Neuronal stem cell (in vitro differentiated cells): ENCODE measurements around the gene SH3BGR.

ENCODE experiments used
- DNase-seq: peaks from one replicate; pipeline ENCODE4 v3.0.0-alpha.2; 2013; ENCODE audit warnings: low spot score
- H2AFZ ChIP-seq: one replicate; pipeline ENCODE4 v1.6.1; 2013; ENCODE audit warnings: mild to moderate bottlenecking, low read length, inconsistent platforms
- H2AK5ac ChIP-seq: 2 replicates; pipeline ENCODE4 v1.6.1; 2013; ENCODE audit warnings: low read depth, mild to moderate bottlenecking, inconsistent platforms, low read length, moderate library complexity, mixed read lengths
- H2BK120ac ChIP-seq: 2 replicates; pipeline ENCODE4 v1.6.1; 2013; ENCODE audit warnings: low read depth, mild to moderate bottlenecking, inconsistent platforms, low read length, moderate library complexity, mixed read lengths
- H2BK12ac ChIP-seq: one replicate; pipeline ENCODE4 v1.6.1; 2013; ENCODE audit warnings: low read length, inconsistent platforms
- H2BK15ac ChIP-seq: 2 replicates; pipeline ENCODE4 v1.6.1; 2013; ENCODE audit warnings: mild to moderate bottlenecking, low read length, inconsistent platforms, mixed read lengths
- H2BK5ac ChIP-seq: one replicate; pipeline ENCODE4 v1.6.1; 2013; ENCODE audit warnings: inconsistent platforms, mild to moderate bottlenecking, low read length, moderate library complexity
- H3K14ac ChIP-seq: one replicate; pipeline ENCODE4 v1.6.1; 2013; ENCODE audit warnings: low read length, inconsistent platforms
- H3K18ac ChIP-seq: 2 replicates; pipeline ENCODE4 v1.6.1; 2013; ENCODE audit warnings: low read length, inconsistent platforms
- H3K23ac ChIP-seq: 2 replicates; pipeline ENCODE4 v1.6.1; 2013; ENCODE audit warnings: low read depth, mild to moderate bottlenecking, mixed read lengths, low read length, inconsistent platforms; ENCODE audit not compliant: poor library complexity
- H3K27ac ChIP-seq: replicated peaks from 3 replicates; pipeline ENCODE4 v1.5.1; 2013; ENCODE audit warnings: low read length, inconsistent platforms
- H3K27me3 ChIP-seq, 3 experiments: 2 replicates each; pipeline ENCODE4 v1.6.1; 2013; ENCODE audit warnings: low read length in 3 of 3, mild to moderate bottlenecking in 2 of 3, inconsistent platforms in 1 of 3, low read depth in 1 of 3, mixed read lengths in 1 of 3, moderate library complexity in 1 of 3; ENCODE audit not compliant: control insufficient read depth in 3 of 3, insufficient read depth in 3 of 3
- H3K36me3 ChIP-seq, 2 donors: replicated peaks in 1 of 2; 2 replicates each; pipeline ENCODE4 v1.6.1; 2013; ENCODE audit warnings: low read length in 2 of 2; ENCODE audit not compliant: control insufficient read depth in 2 of 2, insufficient read depth in 2 of 2
- H3K4ac ChIP-seq: 2 replicates; pipeline ENCODE4 v1.6.1; 2013; ENCODE audit warnings: inconsistent platforms, mild to moderate bottlenecking, low read length, moderate library complexity
- H3K4me1 ChIP-seq, 2 donors: 1 replicate in 1 of 2; 2 replicates in 1 of 2; pipeline ENCODE4 v1.6.1; 2013; ENCODE audit warnings: low read length in 2 of 2, low read depth in 1 of 2; ENCODE audit not compliant: control insufficient read depth in 2 of 2, insufficient read depth in 1 of 2
- H3K4me2 ChIP-seq: one replicate; pipeline ENCODE4 v1.6.1; 2013; ENCODE audit warnings: mild to moderate bottlenecking, low read length, inconsistent platforms; ENCODE audit not compliant: insufficient read depth, poor library complexity, severe bottlenecking
- H3K4me3 ChIP-seq, 2 donors: 2 replicates each; pipeline ENCODE4 v1.5.1; 2013; ENCODE audit warnings: low read length in 2 of 2, mild to moderate bottlenecking in 2 of 2, inconsistent platforms in 1 of 2, moderate library complexity in 1 of 2
- H3K79me1 ChIP-seq: one replicate; pipeline ENCODE4 v1.6.1; 2013; ENCODE audit warnings: low read depth, mild to moderate bottlenecking, inconsistent platforms, low read length, moderate library complexity
- H3K9ac ChIP-seq: one replicate; pipeline ENCODE4 v1.6.1; 2013; ENCODE audit warnings: mild to moderate bottlenecking, low read depth, low read length, inconsistent platforms; ENCODE audit not compliant: poor library complexity
- H3K9me3 ChIP-seq, 2 donors: replicated peaks in 1 of 2; 2 replicates each; pipeline versions ENCODE3 to v1.6.1; 2013; ENCODE audit warnings: low read length in 2 of 2, mild to moderate bottlenecking in 2 of 2, inconsistent platforms in 1 of 2, low read depth in 1 of 2, mixed read lengths in 1 of 2, moderate library complexity in 1 of 2; ENCODE audit not compliant: control insufficient read depth in 2 of 2, insufficient read depth in 1 of 2
- H4K8ac ChIP-seq: one replicate; pipeline ENCODE4 v1.6.1; 2013; ENCODE audit warnings: low read depth, mild to moderate bottlenecking, inconsistent platforms, low read length, moderate library complexity
- H4K91ac ChIP-seq: one replicate; pipeline ENCODE4 v1.6.1; 2013; ENCODE audit warnings: low read length, low read depth, mild to moderate bottlenecking, inconsistent platforms; ENCODE audit not compliant: poor library complexity
- whole genome bisulfite sequencing, 2 donors: extraction: QIAGEN DNeasy Blood & Tissue Kit; methylation state at CpG; one replicate each; pipeline ENCODE4 v1.1.7; 2013; ENCODE audit warnings: missing lambda C conversion rate in 2 of 2, mixed read lengths in 1 of 2; ENCODE audit not compliant: insufficient read length in 2 of 2, insufficient replicate concordance in 1 of 2; ENCODE audit errors: extremely low coverage in 2 of 2; 5-methylcytosine and 5-hydroxymethylcytosine counted together

Gene SH3BGR

DNA sequence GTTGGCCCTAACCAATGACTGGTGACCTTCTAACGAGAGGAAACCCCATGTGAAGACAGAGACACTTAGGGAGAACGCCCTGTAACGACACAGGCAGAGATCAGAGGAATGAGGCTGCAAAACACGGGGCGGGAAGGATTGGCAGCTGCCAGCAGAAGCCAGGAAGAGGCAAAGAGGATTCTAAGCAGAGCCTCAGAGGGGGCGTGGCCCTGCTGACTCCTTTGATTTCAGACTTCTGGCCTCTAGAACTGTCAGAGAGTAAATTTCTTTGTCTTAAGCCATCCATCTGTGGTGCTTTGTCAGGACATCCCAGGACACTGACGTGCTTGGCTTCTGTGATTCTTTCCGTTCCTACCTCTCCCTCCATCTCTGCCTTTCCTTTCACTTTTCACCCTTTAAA, 79.3 kb downstream of the SH3BGR start:
- no peak for DNase-seq
- no peak overlapping the region for H3K4me3 ChIP-seq
- no CpG with 5 or more reads among the region's 8 CpGs for WGBS, 2 donors

DNA sequence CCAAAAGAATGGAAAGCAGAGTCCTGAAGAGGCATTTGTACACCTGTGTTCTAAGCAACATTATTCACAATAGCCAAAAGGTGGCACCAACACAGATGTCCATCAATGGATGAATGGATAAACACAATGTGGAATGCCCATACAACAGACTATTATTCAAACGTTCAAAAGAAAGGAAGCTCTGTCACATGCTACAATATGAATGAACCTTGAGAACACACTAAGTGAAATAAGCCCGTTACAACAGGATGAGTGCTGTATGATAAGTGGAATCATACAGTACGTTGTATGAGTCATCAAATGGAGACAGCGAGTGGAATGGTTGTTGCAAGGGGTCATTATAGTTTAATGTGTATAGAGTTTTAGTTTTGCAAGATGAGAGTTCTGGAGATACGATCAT, 80.1 kb downstream of the SH3BGR start:
- Histone ChIP-seq H3K79me1 (no peaks in the 10 kb centered on the region), H3K9ac (no peak overlapping the region), H3K23ac (no peak overlapping the region), H3K27ac (no peak overlapping the region), H4K91ac (no peak overlapping the region), H2BK5ac (no peak overlapping the region), H2BK12ac (no peak overlapping the region), H3K27me3 (no peaks in the 10 kb centered on the region), H2AK5ac (no peak overlapping the region), H4K8ac (no peak overlapping the region), H3K9me3 (peaks cover 0 to 2% of the 10 kb centered on the region in 2 donors), H3K4me1 (peaks cover 12 to 18% of the 10 kb centered on the region in 2 donors), H3K14ac (no peak overlapping the region), H3K4ac (no peak overlapping the region), H3K18ac (no peak overlapping the region), H2BK120ac (no peak overlapping the region), H2AFZ (no peak overlapping the region), H3K4me3 (no peak overlapping the region), H3K4me2 (no peak overlapping the region), H2BK15ac (no peak overlapping the region), H3K36me3 (no peaks in the 10 kb centered on the region)
- DNase-seq = no peak
- WGBS, 2 donors = no CpG with 5 or more reads among the region's 5 CpGs

More for the DNA sequence above, 79.3 kb downstream of the SH3BGR start:
- H3K9ac ChIP-seq = no peak overlapping the region
- H2BK12ac ChIP-seq = no peak overlapping the region
- peaks cover 12 to 18% of the 10 kb centered on the region in 2 donors for H3K4me1 ChIP-seq
- peak overlapping the region; percentile 64 for H2AFZ ChIP-seq
- no peaks in the 10 kb centered on the region for H3K27me3 ChIP-seq
- no peaks in the 10 kb centered on the region for H3K36me3 ChIP-seq
- H2AK5ac ChIP-seq = no peak overlapping the region
- no peak overlapping the region for H3K18ac ChIP-seq
- no peak overlapping the region for H2BK15ac ChIP-seq
- no peak overlapping the region for H2BK120ac ChIP-seq
- H2BK5ac ChIP-seq = no peak overlapping the region
- no peak overlapping the region for H3K23ac ChIP-seq
- H4K91ac ChIP-seq = no peak overlapping the region
- no peak overlapping the region for H3K14ac ChIP-seq
- no peak overlapping the region for H3K27ac ChIP-seq
- peaks cover 0 to 2% of the 10 kb centered on the region in 2 donors for H3K9me3 ChIP-seq
- H3K79me1 ChIP-seq = no peaks in the 10 kb centered on the region
- H3K4ac ChIP-seq = no peak overlapping the region
- H4K8ac ChIP-seq = no peak overlapping the region
- H3K4me2 ChIP-seq = no peak overlapping the region

DNA sequence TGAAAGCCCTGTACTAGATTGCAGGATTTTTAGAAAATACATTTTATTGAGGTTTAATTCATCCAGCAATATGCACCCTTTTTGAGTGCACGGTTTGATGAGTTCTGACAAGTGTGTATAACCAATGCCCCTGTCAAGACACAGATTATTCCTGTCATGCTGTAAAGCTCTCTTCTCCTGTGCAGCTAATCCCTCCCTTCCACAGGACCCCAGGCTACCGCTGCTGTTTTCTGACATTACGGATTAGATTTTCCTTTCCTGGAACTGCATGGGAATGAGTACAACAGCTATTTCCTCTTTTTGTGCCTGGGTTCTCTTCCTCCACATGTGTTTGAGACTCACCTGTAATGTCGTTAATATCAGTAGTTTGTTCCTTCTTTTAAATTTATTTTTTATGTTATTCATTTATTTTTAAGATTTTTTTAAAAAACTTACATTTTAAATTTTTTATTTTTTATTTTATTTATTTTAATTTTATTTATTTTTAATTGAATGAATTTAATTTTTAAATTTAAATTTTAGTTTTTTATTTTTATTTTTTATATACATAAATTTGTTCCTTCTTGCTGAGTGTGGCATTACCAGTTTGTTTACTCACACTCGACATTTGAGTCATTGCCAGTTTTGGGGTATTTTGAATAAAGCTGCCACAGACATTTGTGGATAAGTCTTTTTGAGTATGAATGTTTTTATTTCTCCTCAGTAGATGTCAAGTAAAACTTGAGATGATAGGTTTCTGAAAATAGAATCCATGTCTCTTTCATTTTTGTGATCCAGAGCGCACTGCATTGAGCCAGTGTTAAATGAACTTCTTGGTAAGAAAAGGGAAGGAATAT, 82.0 kb downstream of the SH3BGR start:
- no peak overlapping the region for H3K27ac ChIP-seq
- H3K79me1 ChIP-seq = no peaks in the 10 kb centered on the region
- no peak overlapping the region for H2BK120ac ChIP-seq
- H3K9me3 ChIP-seq = peaks cover 0 to 2% of the 10 kb centered on the region in 2 donors
- no peaks in the 10 kb centered on the region for H3K36me3 ChIP-seq
- no peak overlapping the region for H2BK5ac ChIP-seq
- no peak overlapping the region for H3K4me2 ChIP-seq
- H3K14ac ChIP-seq = no peak overlapping the region
- no peak overlapping the region for H4K91ac ChIP-seq
- H2BK15ac ChIP-seq = no peak overlapping the region
- no peak overlapping the region for H4K8ac ChIP-seq
- no peak overlapping the region for H3K4ac ChIP-seq
- H2AK5ac ChIP-seq = no peak overlapping the region
- H3K4me1 ChIP-seq = peaks cover 5 to 15% of the 10 kb centered on the region in 2 donors
- no peak overlapping the region for H3K4me3 ChIP-seq
- WGBS, 2 donors = no CpG with 5 or more reads among the region's 6 CpGs
- H3K9ac ChIP-seq = no peak overlapping the region
- H3K23ac ChIP-seq = no peak overlapping the region
- DNase-seq = no peak
- no peak overlapping the region for H2BK12ac ChIP-seq
- no peak overlapping the region for H2AFZ ChIP-seq
- H3K27me3 ChIP-seq = no peaks in the 10 kb centered on the region
- H3K18ac ChIP-seq = no peak overlapping the region

DNA sequence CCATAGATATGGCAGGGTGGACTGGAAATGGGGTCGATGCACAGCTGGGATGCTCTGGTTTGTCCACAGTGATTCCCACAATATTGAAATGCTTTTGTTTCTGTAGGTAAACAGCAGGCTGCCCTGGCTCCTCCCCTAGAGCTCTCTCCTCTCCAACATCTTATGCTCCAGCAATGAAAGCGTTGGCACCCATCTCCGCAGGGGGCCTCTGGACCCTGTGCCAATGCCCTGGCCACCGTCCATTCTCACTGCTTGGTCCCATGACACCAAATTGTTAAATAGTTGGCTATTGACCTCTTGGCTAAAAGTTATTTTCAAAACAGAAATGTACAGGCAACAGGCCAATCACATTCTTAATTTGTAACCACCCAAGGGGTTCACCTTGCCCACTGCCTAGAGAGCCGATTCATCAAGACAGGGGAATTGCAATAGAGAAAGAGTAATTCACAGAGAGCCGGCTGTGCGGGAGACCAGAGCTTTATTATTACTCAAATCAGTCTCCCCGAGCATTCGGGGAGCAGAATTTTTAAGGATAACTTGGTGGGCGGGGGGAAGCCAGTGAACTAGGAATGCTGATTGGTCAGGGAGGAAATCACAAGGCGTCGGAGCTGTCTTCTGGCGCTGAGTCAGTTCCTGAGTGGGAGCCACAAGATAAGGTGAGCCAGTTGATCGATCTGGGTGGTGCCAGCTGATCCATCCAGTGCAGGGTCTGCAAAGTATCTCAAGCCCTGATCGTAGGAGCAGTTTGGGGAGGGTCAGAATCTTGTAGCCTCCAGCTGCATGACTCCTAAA, 84.1 kb downstream of the SH3BGR start:
- H3K27me3 ChIP-seq = no peaks in the 10 kb centered on the region
- H3K18ac ChIP-seq = no peak overlapping the region
- H3K9me3 ChIP-seq = peaks cover 0 to 2% of the 10 kb centered on the region in 2 donors
- no peak overlapping the region for H3K9ac ChIP-seq
- no peak for DNase-seq
- peak overlapping the region; percentile 76 for H4K91ac ChIP-seq
- H3K14ac ChIP-seq = no peak overlapping the region
- no peak overlapping the region for H4K8ac ChIP-seq
- H3K4ac ChIP-seq = no peak overlapping the region
- WGBS, 2 donors = no CpG with 5 or more reads among the region's 15 CpGs
- H2BK15ac ChIP-seq = no peak overlapping the region
- H3K4me1 ChIP-seq = peaks cover 3 to 13% of the 10 kb centered on the region in 2 donors
- no peak overlapping the region for H2AFZ ChIP-seq
- no peak overlapping the region for H2BK5ac ChIP-seq
- H2AK5ac ChIP-seq = no peak overlapping the region
- no peak overlapping the region for H2BK12ac ChIP-seq
- no peaks in the 10 kb centered on the region for H3K79me1 ChIP-seq
- H3K27ac ChIP-seq = no peak overlapping the region
- H2BK120ac ChIP-seq = no peak overlapping the region
- no peaks in the 10 kb centered on the region for H3K36me3 ChIP-seq
- no peak overlapping the region for H3K4me2 ChIP-seq
- no peak overlapping the region for H3K4me3 ChIP-seq
- H3K23ac ChIP-seq = no peak overlapping the region
